Natural killer cell (primary cell): ENCODE results near the gene P3H2. TPM values are rescaled to one million over a fixed set of nuclear protein-coding genes. Genes with fewer than 3 reads are reported as not detected.

Experiments used
- ATAC-seq, 3 donors: fragments of 150-1000 bp in 2 of 3; fragments of 200-7000 bp in 1 of 3; cut with Tn5 transposase; 1 replicate in 1 of 3; 2 replicates in 2 of 3; pipeline ENCODE4 v1.10.0; 2021; ENCODE audit warnings: mild to moderate bottlenecking in 2 of 3, moderate library complexity in 2 of 3
- DNase-seq, 2 donors: peaks; one replicate each; pipeline versions ENCODE4 v3.0.0 to v3.0.0-alpha.2; 2013 to 2021; ENCODE audit warnings: mixed read lengths in 1 of 2
- H3K27ac ChIP-seq: one replicate; pipeline ENCODE4 v1.5.1; 2013; ENCODE audit warnings: mild to moderate bottlenecking, low read length
- H3K27me3 ChIP-seq: one replicate; pipeline ENCODE4 v1.6.1; 2013; ENCODE audit warnings: low read length; ENCODE audit not compliant: control insufficient read depth, insufficient read depth
- H3K36me3 ChIP-seq: one replicate; pipeline ENCODE4 v1.6.1; 2013; ENCODE audit warnings: low read length; ENCODE audit not compliant: control insufficient read depth, insufficient read depth
- H3K4me1 ChIP-seq: one replicate; pipeline ENCODE4 v1.6.1; 2013; ENCODE audit warnings: low read length; ENCODE audit not compliant: control insufficient read depth, insufficient read depth
- H3K4me3 ChIP-seq: one replicate; pipeline ENCODE4 v1.5.1; 2013; ENCODE audit warnings: low read length
- H3K9me3 ChIP-seq: one replicate; pipeline ENCODE4 v1.6.1; 2013; ENCODE audit warnings: low read length; ENCODE audit not compliant: control insufficient read depth, insufficient read depth
- H3K27ac Mint-ChIP-seq, 2 donors: one replicate each; pipeline ENCODE4 v1.8.0; 2022; ENCODE audit warnings: mild to moderate bottlenecking in 2 of 2, mixed read lengths in 2 of 2, moderate library complexity in 1 of 2
- H3K27me3 Mint-ChIP-seq, 2 donors: one replicate each; pipeline ENCODE4 v1.8.0; 2022; ENCODE audit warnings: low read depth in 2 of 2, mixed read lengths in 2 of 2
- H3K36me3 Mint-ChIP-seq: one replicate; pipeline ENCODE4 v1.8.0; 2022; ENCODE audit warnings: mixed read lengths
- H3K4me1 Mint-ChIP-seq, 2 donors: one replicate each; pipeline ENCODE4 v1.8.0; 2022; ENCODE audit warnings: mixed read lengths in 2 of 2
- H3K4me3 Mint-ChIP-seq: one replicate; pipeline ENCODE4 v1.8.0; 2022; ENCODE audit warnings: mild to moderate bottlenecking, moderate library complexity, mixed read lengths
- H3K9me3 Mint-ChIP-seq, 2 donors: one replicate each; pipeline ENCODE4 v1.8.0; 2022; ENCODE audit warnings: mixed read lengths in 2 of 2
- CTCF ChIP-seq: fragments of 200-600 bp; IDR thresholded peaks from one replicate; pipeline ENCODE4 v1.8.0; 2022; ENCODE audit warnings: antibody characterized with exemption
- WGBS: methylation state at CpG from one replicate; pipeline ENCODE4 v1.1.7; 2013; ENCODE audit warnings: missing lambda C conversion rate; ENCODE audit not compliant: insufficient coverage; 5-methylcytosine and 5-hydroxymethylcytosine counted together
- intact Hi-C: fragments of 100-400 bp; cut with micrococcal nuclease; formaldehyde crosslinking; loops from one replicate; pipeline ENCODE4 v1.14.2; 2022
- total RNA-seq, 4 donors: library from RNA; stranded (reverse); fragments of 120-200 nt in 1 of 4; gene quantifications; one replicate each; pipeline versions ENCODE4 v1.2.3 to v1.2.4, GENCODE V29; 2013 to 2022

Gene P3H2
- total RNA-seq, 3 donors from 2014 or later (not counting 1 experiment from before 2014, with no cell fraction given): 0.43 to 1.0 (median 0.64) TPM

- H3K4me3 ChIP-seq: no peak overlapping the region
- no peaks in the 10 kb centered on the region for H3K4me1 ChIP-seq
- ATAC-seq (no peak), DNase-seq (no peak)
- no peak for TF ChIP-seq CTCF
- H3K9me3 Mint-ChIP-seq: peaks cover 0 to 2% of the 10 kb centered on the region in 2 donors
- intact Hi-C loops: no loop called here
- no peaks in the 10 kb centered on the region for H3K36me3 Mint-ChIP-seq
- no peaks in the 10 kb centered on the region for H3K36me3 ChIP-seq
- no peaks in the 10 kb centered on the region for H3K27me3 Mint-ChIP-seq
- H3K4me1 Mint-ChIP-seq: no peaks in the 10 kb centered on the region
- H3K27me3 ChIP-seq: no peaks in the 10 kb centered on the region
- no peak overlapping the region for H3K27ac Mint-ChIP-seq
- H3K27ac ChIP-seq: no peak overlapping the region
- no peak overlapping the region for H3K4me3 Mint-ChIP-seq
- H3K9me3 ChIP-seq: no peaks in the 10 kb centered on the region
Measured at GRCh38 chr3:190016966-190017365, 103.7 kb downstream of the P3H2 start.

- H3K27me3 Mint-ChIP-seq: no peaks in the 10 kb centered on the region
- H3K4me3 Mint-ChIP-seq: no peak overlapping the region
- H3K9me3 Mint-ChIP-seq: peaks cover 0 to 2% of the 10 kb centered on the region in 2 donors
- Histone ChIP-seq H3K27ac (no peak overlapping the region), H3K36me3 (no peaks in the 10 kb centered on the region), H3K9me3 (no peaks in the 10 kb centered on the region), H3K4me1 (no peaks in the 10 kb centered on the region), H3K4me3 (no peak overlapping the region), H3K27me3 (no peaks in the 10 kb centered on the region)
- 83% methylated on average over 2 of the region's 2 CpGs for WGBS
- H3K4me1 Mint-ChIP-seq: no peaks in the 10 kb centered on the region
- no peak overlapping the region for H3K27ac Mint-ChIP-seq
- ATAC-seq (no peak), DNase-seq (no peak)
- intact Hi-C loops: no loop called here
- no peak for TF ChIP-seq CTCF
- H3K36me3 Mint-ChIP-seq: no peaks in the 10 kb centered on the region
Measured at GRCh38 chr3:190014940-190015339, 105.8 kb downstream of the P3H2 start.

- Mint-ChIP-seq H3K4me3 (no peak overlapping the region), H3K27me3 (no peaks in the 10 kb centered on the region), H3K9me3 (peaks cover 0 to 2% of the 10 kb centered on the region in 2 donors), H3K36me3 (no peaks in the 10 kb centered on the region), H3K27ac (no peak overlapping the region), H3K4me1 (no peaks in the 10 kb centered on the region)
- intact Hi-C loops: no loop called here
- Histone ChIP-seq H3K36me3 (no peaks in the 10 kb centered on the region), H3K27ac (no peak overlapping the region), H3K4me3 (no peak overlapping the region), H3K4me1 (no peaks in the 10 kb centered on the region), H3K9me3 (no peaks in the 10 kb centered on the region), H3K27me3 (no peaks in the 10 kb centered on the region)
- ATAC-seq (no peak), DNase-seq (no peak)
- TF ChIP-seq CTCF: no peak
- 82% methylated on average over 7 of the region's 7 CpGs for WGBS
Measured at GRCh38 chr3:190013943-190014924, 106.5 kb downstream of the P3H2 start.
